ENCODE results near the gene SCRN2. TPM values are rescaled to one million over a fixed set of nuclear protein-coding genes. Genes with fewer than 3 reads are reported as not detected.

Gene SCRN2
- total and polyA plus RNA-seq, 2 of the 13 experiments (the other 11 are each of a cell fraction or from before 2014, with no cell fraction given), result 21.7 to 29.5 TPM

DNA sequence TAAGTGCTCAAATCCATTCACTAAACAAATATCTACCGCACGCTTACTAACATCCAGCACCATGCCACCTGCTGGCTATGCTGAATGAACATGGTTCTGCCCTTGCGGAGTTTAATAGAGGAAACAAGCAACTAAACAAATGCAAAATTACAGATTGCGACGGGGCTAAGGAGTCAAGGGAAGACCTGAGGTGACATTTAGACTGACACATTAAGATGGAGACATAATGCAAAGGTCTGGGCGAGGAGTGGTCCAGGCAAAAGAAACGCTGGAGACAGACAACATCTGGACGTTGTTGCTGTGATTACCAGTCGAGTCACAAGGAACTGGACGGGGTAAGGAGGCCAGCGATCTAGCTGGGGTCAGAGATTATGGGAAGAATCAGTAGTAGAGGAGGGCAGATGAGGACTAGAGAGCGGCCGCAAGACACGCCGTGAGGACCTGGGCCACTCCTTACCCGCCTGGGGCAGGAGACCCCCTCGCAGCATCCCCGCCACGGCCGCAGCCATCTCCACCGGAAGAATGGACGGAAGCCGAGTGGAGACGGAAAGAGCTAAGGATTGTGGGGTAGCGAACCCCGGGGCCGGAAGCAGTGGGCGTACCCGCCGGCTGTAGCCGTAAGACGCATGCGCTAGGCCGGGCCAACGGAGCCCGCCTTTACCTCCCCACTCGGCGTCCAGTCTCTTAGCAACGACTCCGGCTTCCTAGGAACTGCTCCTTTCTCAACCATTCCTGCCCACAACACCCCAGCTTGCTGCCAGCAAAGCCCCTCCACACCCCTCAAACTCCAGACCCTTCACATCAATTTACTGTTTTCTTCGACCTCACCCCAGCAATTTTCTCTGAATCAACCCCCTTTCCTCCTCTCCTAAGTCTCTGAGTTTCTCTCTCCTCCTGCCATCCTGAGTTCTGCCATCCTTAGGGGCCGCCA, 9.8 kb downstream of the SCRN2 start, which contains the start of the genes LRRC46 and MRPL10 (continued):
- TF ChIP-seq KMT2A (CRISPR knock-in tag; IDR thresholded peaks at IDR 0.05) (peak; percentile 83; the same call in 1 of the 2 replicates), HES4 (CRISPR knock-in tag; IDR thresholded peaks at IDR 0.05; ENCODE audit: borderline replicate concordance) (peak; percentile 53; the same call in 1 of the 2 replicates), SNAI1 (CRISPR knock-in tag; IDR thresholded peaks at IDR 0.05; ENCODE audit: borderline replicate concordance) (peak; percentile 7; the same call in 1 of the 2 replicates), LCORL (IDR thresholded peaks at IDR 0.05) (no peak), LCORL (CRISPR knock-in tag; IDR thresholded peaks at IDR 0.05) (no peak), ZFX (CRISPR knock-in tag; IDR thresholded peaks at IDR 0.05; ENCODE audit: low read depth) (peak; percentile 86), MYNN (CRISPR knock-in tag; IDR thresholded peaks at IDR 0.05; ENCODE audit: low read depth) (0 out of 2 replicates have a peak, but pooled peaks have one; percentile 82), ZNF660 (CRISPR knock-in tag; IDR thresholded peaks at IDR 0.05; ENCODE audit: borderline replicate concordance, low read depth) (no peak), ZNF253 (CRISPR knock-in tag; IDR thresholded peaks at IDR 0.05; ENCODE audit: borderline replicate concordance) (no peak; the same call in 1 of the 2 replicates), PRPF4 (IDR thresholded peaks at IDR 0.05; ENCODE audit: low read depth, low read length, poor library complexity, severe bottlenecking) (no peak), IKZF4 (CRISPR knock-in tag; IDR thresholded peaks at IDR 0.05; ENCODE audit: borderline replicate concordance, low read depth, not compliant biosample characterization) (peak; percentile 91), TMF1 (CRISPR knock-in tag; IDR thresholded peaks at IDR 0.05; ENCODE audit: low read depth) (no peak), GATAD1 (CRISPR knock-in tag; IDR thresholded peaks at IDR 0.05) (peak; percentile 99), CBX1 (IDR thresholded peaks at IDR 0.05; ENCODE audit: low read depth) (peak; percentile 92), ZSCAN20 (CRISPR knock-in tag; IDR thresholded peaks at IDR 0.05; ENCODE audit: borderline replicate concordance) (no peak), ZSCAN31 (CRISPR knock-in tag; IDR thresholded peaks at IDR 0.05; ENCODE audit: low read depth) (no peak), SAFB2 (CRISPR knock-in tag; IDR thresholded peaks at IDR 0.05; ENCODE audit: borderline replicate concordance, low read depth) (peak; percentile 88), TBL1XR1 (IDR thresholded peaks at IDR 0.05; ENCODE audit: borderline replicate concordance, low read length, partially characterized antibody) (no peak), ZEB1 (IDR thresholded peaks at IDR 0.05; ENCODE audit: insufficient replicate concordance, low read depth) (no peak), HMGA1 (CRISPR knock-in tag; conservative IDR thresholded peaks at IDR 0.05) (no peak), ZNF484 (CRISPR knock-in tag; IDR thresholded peaks at IDR 0.05; ENCODE audit: borderline replicate concordance, low read depth) (0 out of 2 replicates have a peak, but pooled peaks have one; percentile 31)
- TF ChIP-seq, protein P1, sequence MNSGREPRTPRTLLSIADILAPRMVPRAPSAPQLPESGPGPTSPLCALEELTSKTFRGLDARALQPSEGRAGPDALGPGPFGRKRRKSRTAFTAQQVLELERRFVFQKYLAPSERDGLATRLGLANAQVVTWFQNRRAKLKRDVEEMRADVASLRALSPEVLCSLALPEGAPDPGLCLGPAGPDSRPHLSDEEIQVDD (CRISPR knock-in tag; IDR thresholded peaks at IDR 0.05; ENCODE audit: borderline replicate concordance), result peak; percentile 43; the same call in 1 of the 2 replicates
- TF ChIP-seq, protein P2, sequence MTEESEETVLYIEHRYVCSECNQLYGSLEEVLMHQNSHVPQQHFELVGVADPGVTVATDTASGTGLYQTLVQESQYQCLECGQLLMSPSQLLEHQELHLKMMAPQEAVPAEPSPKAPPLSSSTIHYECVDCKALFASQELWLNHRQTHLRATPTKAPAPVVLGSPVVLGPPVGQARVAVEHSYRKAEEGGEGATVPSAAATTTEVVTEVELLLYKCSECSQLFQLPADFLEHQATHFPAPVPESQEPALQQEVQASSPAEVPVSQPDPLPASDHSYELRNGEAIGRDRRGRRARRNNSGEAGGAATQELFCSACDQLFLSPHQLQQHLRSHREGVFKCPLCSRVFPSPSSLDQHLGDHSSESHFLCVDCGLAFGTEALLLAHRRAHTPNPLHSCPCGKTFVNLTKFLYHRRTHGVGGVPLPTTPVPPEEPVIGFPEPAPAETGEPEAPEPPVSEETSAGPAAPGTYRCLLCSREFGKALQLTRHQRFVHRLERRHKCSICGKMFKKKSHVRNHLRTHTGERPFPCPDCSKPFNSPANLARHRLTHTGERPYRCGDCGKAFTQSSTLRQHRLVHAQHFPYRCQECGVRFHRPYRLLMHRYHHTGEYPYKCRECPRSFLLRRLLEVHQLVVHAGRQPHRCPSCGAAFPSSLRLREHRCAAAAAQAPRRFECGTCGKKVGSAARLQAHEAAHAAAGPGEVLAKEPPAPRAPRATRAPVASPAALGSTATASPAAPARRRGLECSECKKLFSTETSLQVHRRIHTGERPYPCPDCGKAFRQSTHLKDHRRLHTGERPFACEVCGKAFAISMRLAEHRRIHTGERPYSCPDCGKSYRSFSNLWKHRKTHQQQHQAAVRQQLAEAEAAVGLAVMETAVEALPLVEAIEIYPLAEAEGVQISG (CRISPR knock-in tag; IDR thresholded peaks at IDR 0.05), result peak; percentile 98
- TF ChIP-seq, protein P3, sequence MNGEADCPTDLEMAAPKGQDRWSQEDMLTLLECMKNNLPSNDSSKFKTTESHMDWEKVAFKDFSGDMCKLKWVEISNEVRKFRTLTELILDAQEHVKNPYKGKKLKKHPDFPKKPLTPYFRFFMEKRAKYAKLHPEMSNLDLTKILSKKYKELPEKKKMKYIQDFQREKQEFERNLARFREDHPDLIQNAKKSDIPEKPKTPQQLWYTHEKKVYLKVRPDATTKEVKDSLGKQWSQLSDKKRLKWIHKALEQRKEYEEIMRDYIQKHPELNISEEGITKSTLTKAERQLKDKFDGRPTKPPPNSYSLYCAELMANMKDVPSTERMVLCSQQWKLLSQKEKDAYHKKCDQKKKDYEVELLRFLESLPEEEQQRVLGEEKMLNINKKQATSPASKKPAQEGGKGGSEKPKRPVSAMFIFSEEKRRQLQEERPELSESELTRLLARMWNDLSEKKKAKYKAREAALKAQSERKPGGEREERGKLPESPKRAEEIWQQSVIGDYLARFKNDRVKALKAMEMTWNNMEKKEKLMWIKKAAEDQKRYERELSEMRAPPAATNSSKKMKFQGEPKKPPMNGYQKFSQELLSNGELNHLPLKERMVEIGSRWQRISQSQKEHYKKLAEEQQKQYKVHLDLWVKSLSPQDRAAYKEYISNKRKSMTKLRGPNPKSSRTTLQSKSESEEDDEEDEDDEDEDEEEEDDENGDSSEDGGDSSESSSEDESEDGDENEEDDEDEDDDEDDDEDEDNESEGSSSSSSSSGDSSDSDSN (CRISPR knock-in tag; IDR thresholded peaks at IDR 0.05), result peak; percentile 75

Data from HepG2 (cell line).